Measurements from ENCODE around the gene CEP112. TPM values are rescaled to one million over a fixed set of nuclear protein-coding genes. Genes with fewer than 3 reads are reported as not detected.

Gene CEP112
- polyA plus RNA-seq, 1 donor from 2014 or later: 6.0 TPM

DNA sequence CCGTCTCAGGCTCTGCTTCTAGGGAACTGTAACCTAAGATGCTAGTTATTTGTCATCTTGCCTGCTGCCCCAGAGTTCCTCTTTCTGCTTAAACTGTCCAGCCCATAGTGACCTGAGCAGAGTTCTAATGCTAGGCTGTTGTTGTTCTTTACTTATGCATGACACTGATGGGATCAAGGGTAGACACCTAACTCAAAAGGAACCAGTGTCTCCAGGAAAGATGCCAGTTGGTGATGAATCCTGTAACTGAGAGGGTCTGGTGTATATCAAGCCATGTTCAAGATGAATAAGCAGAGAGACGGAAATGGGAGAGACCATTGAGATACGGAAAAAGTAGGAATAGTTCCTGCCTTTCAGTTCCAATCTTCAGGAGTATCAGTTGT lies 23.6 kb upstream of the CEP112 start:
- H4K20me1 ChIP-seq (ENCODE audit: insufficient read depth): no peaks in the 10 kb centered on the region
- TF ChIP-seq, protein P1, sequence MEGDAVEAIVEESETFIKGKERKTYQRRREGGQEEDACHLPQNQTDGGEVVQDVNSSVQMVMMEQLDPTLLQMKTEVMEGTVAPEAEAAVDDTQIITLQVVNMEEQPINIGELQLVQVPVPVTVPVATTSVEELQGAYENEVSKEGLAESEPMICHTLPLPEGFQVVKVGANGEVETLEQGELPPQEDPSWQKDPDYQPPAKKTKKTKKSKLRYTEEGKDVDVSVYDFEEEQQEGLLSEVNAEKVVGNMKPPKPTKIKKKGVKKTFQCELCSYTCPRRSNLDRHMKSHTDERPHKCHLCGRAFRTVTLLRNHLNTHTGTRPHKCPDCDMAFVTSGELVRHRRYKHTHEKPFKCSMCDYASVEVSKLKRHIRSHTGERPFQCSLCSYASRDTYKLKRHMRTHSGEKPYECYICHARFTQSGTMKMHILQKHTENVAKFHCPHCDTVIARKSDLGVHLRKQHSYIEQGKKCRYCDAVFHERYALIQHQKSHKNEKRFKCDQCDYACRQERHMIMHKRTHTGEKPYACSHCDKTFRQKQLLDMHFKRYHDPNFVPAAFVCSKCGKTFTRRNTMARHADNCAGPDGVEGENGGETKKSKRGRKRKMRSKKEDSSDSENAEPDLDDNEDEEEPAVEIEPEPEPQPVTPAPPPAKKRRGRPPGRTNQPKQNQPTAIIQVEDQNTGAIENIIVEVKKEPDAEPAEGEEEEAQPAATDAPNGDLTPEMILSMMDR (IDR thresholded peaks at IDR 0.05; ENCODE audit: poor library complexity, severe bottlenecking): no peak
- TF ChIP-seq TAF1 (IDR thresholded peaks at IDR 0.05; ENCODE audit: low read depth): no peak
- H3K79me2 ChIP-seq (replicated peaks; ENCODE audit: insufficient read depth, low read length): no peaks in the 10 kb centered on the region
- no peak overlapping the region for H3K4me3 ChIP-seq (ENCODE audit: low read length)
- H3K4me2 ChIP-seq (ENCODE audit: low read length): no peak overlapping the region
- H3K27me3 ChIP-seq (ENCODE audit: insufficient read depth, low read depth, low read length): no peaks in the 10 kb centered on the region
- H3K9me2 ChIP-seq (ENCODE audit: insufficient read depth, low read length): no peaks in the 10 kb centered on the region
- no peak overlapping the region for H3K27ac ChIP-seq (ENCODE audit: low read length)
- no peaks in the 10 kb centered on the region for H3K36me3 ChIP-seq (ENCODE audit: insufficient read depth, low read length)
- no peaks in the 10 kb centered on the region for H3K9me3 ChIP-seq (ENCODE audit: low read length)
- no peaks in the 10 kb centered on the region for H3F3A ChIP-seq (ENCODE audit: insufficient read depth, low read length, poor library complexity, severe bottlenecking)
- no peak overlapping the region for H2AFZ ChIP-seq (ENCODE audit: low read depth, low read length)
- H3K9ac ChIP-seq (ENCODE audit: low read length): no peak overlapping the region

DNA sequence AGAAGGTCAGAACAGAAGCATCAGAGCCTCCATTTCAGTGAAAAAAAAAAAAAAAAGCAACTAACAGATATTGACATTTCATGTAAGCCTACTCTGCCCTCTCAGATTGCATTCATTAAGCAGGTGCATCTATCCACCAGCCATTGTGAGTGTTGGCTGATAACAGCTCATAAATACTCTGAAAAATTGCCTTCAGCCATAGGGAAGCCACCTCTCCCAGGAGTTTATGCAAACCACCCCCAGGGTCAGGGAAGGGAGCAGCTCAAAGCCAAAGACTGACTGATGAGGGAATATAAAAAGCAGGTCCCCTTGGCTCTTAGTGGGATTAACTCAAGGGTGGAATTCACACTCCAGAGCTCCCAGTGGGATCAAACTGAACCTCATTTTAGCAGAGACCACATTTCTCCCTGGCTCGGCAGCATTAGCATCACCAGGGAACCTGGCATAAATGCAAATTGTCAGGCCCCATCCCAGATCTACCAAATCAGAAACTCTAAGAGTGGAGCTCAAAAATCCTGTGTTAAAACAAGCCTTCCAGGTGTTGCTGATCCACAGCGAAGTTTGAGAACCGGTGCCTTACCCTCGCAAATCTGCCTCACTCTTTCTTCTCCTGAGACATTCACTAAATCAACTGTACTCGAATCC lies 23.1 kb upstream of the CEP112 start:
- Histone ChIP-seq H3K4me2 (ENCODE audit: low read length) (no peak overlapping the region), H3K4me3 (ENCODE audit: low read length) (no peak overlapping the region), H2AFZ (ENCODE audit: low read depth, low read length) (no peak overlapping the region), H3K9me3 (ENCODE audit: low read length) (no peaks in the 10 kb centered on the region), H4K20me1 (ENCODE audit: insufficient read depth) (no peaks in the 10 kb centered on the region), H3K9ac (ENCODE audit: low read length) (no peak overlapping the region), H3K36me3 (ENCODE audit: insufficient read depth, low read length) (no peaks in the 10 kb centered on the region), H3K9me2 (ENCODE audit: insufficient read depth, low read length) (no peaks in the 10 kb centered on the region), H3K27ac (ENCODE audit: low read length) (no peak overlapping the region), H3K27me3 (ENCODE audit: insufficient read depth, low read depth, low read length) (no peaks in the 10 kb centered on the region), H3K79me2 (replicated peaks; ENCODE audit: insufficient read depth, low read length) (no peaks in the 10 kb centered on the region), H3F3A (ENCODE audit: insufficient read depth, low read length, poor library complexity, severe bottlenecking) (no peaks in the 10 kb centered on the region)
- TF ChIP-seq EP300 (conservative IDR thresholded peaks at IDR 0.05; ENCODE audit: poor library complexity, severe bottlenecking) (no peak), RAD21 (conservative IDR thresholded peaks at IDR 0.05) (no peak), POLR2AphosphoS5 (IDR thresholded peaks at IDR 0.05) (no peak), EZH2 (IDR thresholded peaks at IDR 0.05; ENCODE audit: borderline replicate concordance, insufficient read depth, low read length, poor library complexity, severe bottlenecking) (no peak), TAF1 (IDR thresholded peaks at IDR 0.05; ENCODE audit: low read depth) (no peak), SMC3 (conservative IDR thresholded peaks at IDR 0.05; ENCODE audit: poor library complexity) (no peak), MXI1 (conservative IDR thresholded peaks at IDR 0.05; ENCODE audit: poor library complexity, severe bottlenecking) (no peak)
- TF ChIP-seq, protein P1 (IDR thresholded peaks at IDR 0.05; ENCODE audit: poor library complexity, severe bottlenecking): no peak
- TF ChIP-seq, protein P2, sequence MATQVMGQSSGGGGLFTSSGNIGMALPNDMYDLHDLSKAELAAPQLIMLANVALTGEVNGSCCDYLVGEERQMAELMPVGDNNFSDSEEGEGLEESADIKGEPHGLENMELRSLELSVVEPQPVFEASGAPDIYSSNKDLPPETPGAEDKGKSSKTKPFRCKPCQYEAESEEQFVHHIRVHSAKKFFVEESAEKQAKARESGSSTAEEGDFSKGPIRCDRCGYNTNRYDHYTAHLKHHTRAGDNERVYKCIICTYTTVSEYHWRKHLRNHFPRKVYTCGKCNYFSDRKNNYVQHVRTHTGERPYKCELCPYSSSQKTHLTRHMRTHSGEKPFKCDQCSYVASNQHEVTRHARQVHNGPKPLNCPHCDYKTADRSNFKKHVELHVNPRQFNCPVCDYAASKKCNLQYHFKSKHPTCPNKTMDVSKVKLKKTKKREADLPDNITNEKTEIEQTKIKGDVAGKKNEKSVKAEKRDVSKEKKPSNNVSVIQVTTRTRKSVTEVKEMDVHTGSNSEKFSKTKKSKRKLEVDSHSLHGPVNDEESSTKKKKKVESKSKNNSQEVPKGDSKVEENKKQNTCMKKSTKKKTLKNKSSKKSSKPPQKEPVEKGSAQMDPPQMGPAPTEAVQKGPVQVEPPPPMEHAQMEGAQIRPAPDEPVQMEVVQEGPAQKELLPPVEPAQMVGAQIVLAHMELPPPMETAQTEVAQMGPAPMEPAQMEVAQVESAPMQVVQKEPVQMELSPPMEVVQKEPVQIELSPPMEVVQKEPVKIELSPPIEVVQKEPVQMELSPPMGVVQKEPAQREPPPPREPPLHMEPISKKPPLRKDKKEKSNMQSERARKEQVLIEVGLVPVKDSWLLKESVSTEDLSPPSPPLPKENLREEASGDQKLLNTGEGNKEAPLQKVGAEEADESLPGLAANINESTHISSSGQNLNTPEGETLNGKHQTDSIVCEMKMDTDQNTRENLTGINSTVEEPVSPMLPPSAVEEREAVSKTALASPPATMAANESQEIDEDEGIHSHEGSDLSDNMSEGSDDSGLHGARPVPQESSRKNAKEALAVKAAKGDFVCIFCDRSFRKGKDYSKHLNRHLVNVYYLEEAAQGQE (IDR thresholded peaks at IDR 0.05; ENCODE audit: borderline replicate concordance): no peak

Measured in neural cell (in vitro differentiated cells).